HEK293 (cell line): ENCODE measurements around the gene JMJD7.

Source experiments
- CTCF ChIA-PET: fragments of 350-600 bp; formaldehyde crosslinking; extraction: SDS; loops from one replicate; lab custom pipeline; 2021; ENCODE audit warnings: antibody characterized with exemption; lab: Yijun Ruan, JAX
- POLR2A ChIA-PET: fragments of 300-600 bp; formaldehyde crosslinking; extraction: SDS; loops from one replicate; lab custom pipeline; 2020; ENCODE audit warnings: antibody characterized with exemption, inconsistent platforms; lab: Yijun Ruan, JAX
- H3K27ac ChIP-seq: fragments of 200-500 bp; sonication (Bioruptor generic); 2 replicates; pipeline ENCODE4 v1.5.1; 2014; ENCODE audit warnings: low read depth, low read length, control low read depth, inconsistent platforms; ENCODE audit errors: extremely low read depth
- H3K36me3 ChIP-seq, 2 experiments: fragments of 200-500 bp in 1 of 2; sonication (Bioruptor generic) in 1 of 2; 1 replicate in 1 of 2; 2 replicates in 1 of 2; pipeline ENCODE4 v1.5.1; 2014 to 2017; ENCODE audit warnings: inconsistent platforms in 2 of 2, low read length in 2 of 2; ENCODE audit not compliant: control insufficient read depth in 2 of 2, insufficient read depth in 1 of 2
- H3K4me1 ChIP-seq: fragments of 200-500 bp; sonication (Bioruptor generic); 2 replicates; pipeline ENCODE4 v1.5.1; 2014; ENCODE audit warnings: mild to moderate bottlenecking, low read length, inconsistent platforms; ENCODE audit not compliant: control insufficient read depth, insufficient read depth
- H3K4me3 ChIP-seq: 2 replicates; pipeline ENCODE4 v1.5.1; 2011; ENCODE audit warnings: low read depth, mild to moderate bottlenecking, control low read depth, low read length, moderate library complexity
- H3K9me3 ChIP-seq: fragments of 200-500 bp; sonication (Bioruptor generic); 2 replicates; pipeline ENCODE4 v1.5.1; 2014; ENCODE audit warnings: low read depth, low read length, inconsistent platforms; ENCODE audit not compliant: control insufficient read depth, insufficient read depth
- HOXC10 ChIP-seq: sonication (generic); formaldehyde crosslinking; IDR thresholded peaks from 2 replicates; pipeline ENCODE4 v1.8.1; 2023; ENCODE audit warnings: mild to moderate bottlenecking, missing genetic modification reagents
- MYNN ChIP-seq: fragments of 450-650 bp; formaldehyde crosslinking; IDR thresholded peaks from 2 replicates; pipeline ENCODE4 v1.5.1; 2016; ENCODE audit warnings: missing biosample characterization, missing genetic modification characterization, borderline replicate concordance
- PRDM10 ChIP-seq: fragments of 450-650 bp; formaldehyde crosslinking; IDR thresholded peaks from 2 replicates; pipeline ENCODE4 v1.5.1; 2016; ENCODE audit warnings: missing biosample characterization, missing genetic modification characterization
- PRDM6 ChIP-seq: fragments of 450-650 bp; formaldehyde crosslinking; IDR thresholded peaks from 2 replicates; pipeline ENCODE4 v1.5.1; 2017; ENCODE audit warnings: missing biosample characterization, missing genetic modification characterization
- SP7 ChIP-seq: fragments of 450-650 bp; formaldehyde crosslinking; IDR thresholded peaks from 2 replicates; pipeline ENCODE4 v1.5.1; 2016; ENCODE audit warnings: missing biosample characterization, missing genetic modification characterization
- YY1 ChIP-seq: fragments of 450-650 bp; formaldehyde crosslinking; IDR thresholded peaks from 2 replicates; pipeline ENCODE4 v1.5.1; 2018; ENCODE audit warnings: missing biosample characterization, missing genetic modification characterization
- ZBTB26 ChIP-seq: fragments of 450-650 bp; formaldehyde crosslinking; optimal IDR thresholded peaks from 2 replicates; pipeline ENCODE3; 2016; ENCODE audit warnings: missing biosample characterization, mild to moderate bottlenecking, missing genetic modification characterization
- ZBTB44 ChIP-seq: fragments of 450-650 bp; IDR thresholded peaks from 2 replicates; pipeline ENCODE4 v1.5.1; 2018; ENCODE audit warnings: missing biosample characterization, mild to moderate bottlenecking, missing genetic modification characterization
- ZBTB7A ChIP-seq: fragments of 450-650 bp; formaldehyde crosslinking; IDR thresholded peaks from 2 replicates; pipeline ENCODE4 v1.5.1; 2016; ENCODE audit warnings: low read depth, missing biosample characterization, missing genetic modification characterization
- ZNF157 ChIP-seq: fragments of 450-650 bp; formaldehyde crosslinking; IDR thresholded peaks from 2 replicates; pipeline ENCODE4 v1.5.1; 2016; ENCODE audit warnings: missing biosample characterization, missing genetic modification characterization
- ZNF280D ChIP-seq: fragments of 450-650 bp; formaldehyde crosslinking; IDR thresholded peaks from 2 replicates; pipeline ENCODE4 v1.5.1; 2016; ENCODE audit warnings: missing biosample characterization, missing genetic modification characterization
- ZNF548 ChIP-seq: fragments of 450-650 bp; formaldehyde crosslinking; IDR thresholded peaks from 2 replicates; pipeline ENCODE4 v1.5.1; 2016; ENCODE audit warnings: missing biosample characterization, missing genetic modification characterization
- ZNF76 ChIP-seq: fragments of 450-650 bp; formaldehyde crosslinking; IDR thresholded peaks from 2 replicates; pipeline ENCODE4; 2016; ENCODE audit warnings: low read depth, missing biosample characterization, missing genetic modification characterization, borderline replicate concordance
- ZNF768 ChIP-seq: fragments of 450-650 bp; formaldehyde crosslinking; IDR thresholded peaks from 2 replicates; pipeline ENCODE4 v1.5.1; 2018; ENCODE audit warnings: missing biosample characterization, mild to moderate bottlenecking, missing genetic modification characterization
- ZNF776 ChIP-seq: fragments of 450-650 bp; formaldehyde crosslinking; IDR thresholded peaks from 2 replicates; pipeline ENCODE4 v1.5.0; 2017; ENCODE audit warnings: missing biosample characterization, missing genetic modification characterization, borderline replicate concordance
- TF ChIP-seq, protein P1 (sequence below): fragments of 450-650 bp; formaldehyde crosslinking; IDR thresholded peaks from 2 replicates; pipeline ENCODE4 v1.5.1; 2017; ENCODE audit warnings: missing biosample characterization, missing genetic modification characterization
- TF ChIP-seq, protein P2 (sequence below): fragments of 450-650 bp; formaldehyde crosslinking; IDR thresholded peaks from 2 replicates; pipeline ENCODE4 v1.5.1; 2016; ENCODE audit warnings: missing biosample characterization, missing genetic modification characterization
- TF ChIP-seq, protein P3 (sequence below): fragments of 450-650 bp; formaldehyde crosslinking; IDR thresholded peaks from 2 replicates; pipeline ENCODE4 v1.5.1; 2016; ENCODE audit warnings: missing biosample characterization, missing genetic modification characterization, low read depth

The JMJD7 gene

GRCh38 chr15:41828807-41829141, 882 bp downstream of the JMJD7 start (continued):
- TF ChIP-seq, protein P1, sequence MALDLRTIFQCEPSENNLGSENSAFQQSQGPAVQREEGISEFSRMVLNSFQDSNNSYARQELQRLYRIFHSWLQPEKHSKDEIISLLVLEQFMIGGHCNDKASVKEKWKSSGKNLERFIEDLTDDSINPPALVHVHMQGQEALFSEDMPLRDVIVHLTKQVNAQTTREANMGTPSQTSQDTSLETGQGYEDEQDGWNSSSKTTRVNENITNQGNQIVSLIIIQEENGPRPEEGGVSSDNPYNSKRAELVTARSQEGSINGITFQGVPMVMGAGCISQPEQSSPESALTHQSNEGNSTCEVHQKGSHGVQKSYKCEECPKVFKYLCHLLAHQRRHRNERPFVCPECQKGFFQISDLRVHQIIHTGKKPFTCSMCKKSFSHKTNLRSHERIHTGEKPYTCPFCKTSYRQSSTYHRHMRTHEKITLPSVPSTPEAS: no peak
- TF ChIP-seq YY1 (tag by site-specific recombination) (no peak), ZNF157 (tag by site-specific recombination) (no peak), SP7 (tag by site-specific recombination) (no peak), ZNF768 (tag by site-specific recombination) (no peak), PRDM10 (no peak), ZNF548 (tag by site-specific recombination) (no peak), HOXC10 (no peak)
- TF ChIP-seq, protein P2, sequence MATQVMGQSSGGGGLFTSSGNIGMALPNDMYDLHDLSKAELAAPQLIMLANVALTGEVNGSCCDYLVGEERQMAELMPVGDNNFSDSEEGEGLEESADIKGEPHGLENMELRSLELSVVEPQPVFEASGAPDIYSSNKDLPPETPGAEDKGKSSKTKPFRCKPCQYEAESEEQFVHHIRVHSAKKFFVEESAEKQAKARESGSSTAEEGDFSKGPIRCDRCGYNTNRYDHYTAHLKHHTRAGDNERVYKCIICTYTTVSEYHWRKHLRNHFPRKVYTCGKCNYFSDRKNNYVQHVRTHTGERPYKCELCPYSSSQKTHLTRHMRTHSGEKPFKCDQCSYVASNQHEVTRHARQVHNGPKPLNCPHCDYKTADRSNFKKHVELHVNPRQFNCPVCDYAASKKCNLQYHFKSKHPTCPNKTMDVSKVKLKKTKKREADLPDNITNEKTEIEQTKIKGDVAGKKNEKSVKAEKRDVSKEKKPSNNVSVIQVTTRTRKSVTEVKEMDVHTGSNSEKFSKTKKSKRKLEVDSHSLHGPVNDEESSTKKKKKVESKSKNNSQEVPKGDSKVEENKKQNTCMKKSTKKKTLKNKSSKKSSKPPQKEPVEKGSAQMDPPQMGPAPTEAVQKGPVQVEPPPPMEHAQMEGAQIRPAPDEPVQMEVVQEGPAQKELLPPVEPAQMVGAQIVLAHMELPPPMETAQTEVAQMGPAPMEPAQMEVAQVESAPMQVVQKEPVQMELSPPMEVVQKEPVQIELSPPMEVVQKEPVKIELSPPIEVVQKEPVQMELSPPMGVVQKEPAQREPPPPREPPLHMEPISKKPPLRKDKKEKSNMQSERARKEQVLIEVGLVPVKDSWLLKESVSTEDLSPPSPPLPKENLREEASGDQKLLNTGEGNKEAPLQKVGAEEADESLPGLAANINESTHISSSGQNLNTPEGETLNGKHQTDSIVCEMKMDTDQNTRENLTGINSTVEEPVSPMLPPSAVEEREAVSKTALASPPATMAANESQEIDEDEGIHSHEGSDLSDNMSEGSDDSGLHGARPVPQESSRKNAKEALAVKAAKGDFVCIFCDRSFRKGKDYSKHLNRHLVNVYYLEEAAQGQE (tag by site-specific recombination): no peak

DNA sequence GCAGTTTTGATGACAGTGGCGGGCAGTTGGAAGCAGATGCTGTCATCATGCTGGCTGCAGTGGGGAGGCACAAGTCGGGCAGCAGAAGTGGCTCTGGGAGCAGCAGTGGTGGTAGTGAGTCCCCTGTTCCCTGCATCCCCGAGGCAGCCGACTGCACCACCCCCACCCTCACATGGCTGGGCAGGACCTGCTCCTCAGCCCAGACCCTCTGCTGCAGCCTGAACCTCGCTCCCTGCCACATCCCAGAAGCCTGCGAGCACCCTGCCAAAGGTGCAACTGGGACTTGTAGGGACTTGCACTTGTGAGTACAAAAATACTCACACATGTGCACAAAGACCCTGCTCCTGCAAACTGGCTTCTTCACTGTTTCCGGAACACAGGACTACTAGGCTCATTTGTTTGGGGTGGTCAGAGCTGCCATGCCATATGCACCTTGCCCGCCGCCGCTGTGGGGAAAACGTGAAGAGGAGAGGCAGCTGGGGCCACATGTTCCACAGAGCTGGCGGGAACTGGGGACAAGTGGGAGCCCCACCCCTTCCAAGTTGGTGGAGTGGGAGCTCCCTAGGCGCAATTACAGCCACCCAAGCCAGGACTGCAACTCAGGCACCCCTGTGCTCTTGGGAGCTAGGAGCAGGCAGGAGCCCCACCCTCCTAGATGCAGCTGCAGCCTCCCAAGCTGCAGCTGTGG, 2.2 kb downstream of the JMJD7 start:
- Histone ChIP-seq H3K4me3 (no peak overlapping the region), H3K27ac (no peak overlapping the region), H3K4me1 (no peaks in the 10 kb centered on the region), H3K9me3 (no peaks in the 10 kb centered on the region), H3K36me3 (peaks cover 0 to 2% of the 10 kb centered on the region in 2 experiments; a peak in 1 of 3 replicates)
- TF ChIP-seq ZBTB7A (tag by site-specific recombination) (no peak), PRDM6 (tag by site-specific recombination) (no peak), ZBTB26 (no peak), ZBTB44 (no peak), MYNN (tag by site-specific recombination) (no peak), ZNF76 (no peak), ZNF776 (tag by site-specific recombination) (no peak), ZNF280D (no peak)
- TF ChIP-seq, protein P3, sequence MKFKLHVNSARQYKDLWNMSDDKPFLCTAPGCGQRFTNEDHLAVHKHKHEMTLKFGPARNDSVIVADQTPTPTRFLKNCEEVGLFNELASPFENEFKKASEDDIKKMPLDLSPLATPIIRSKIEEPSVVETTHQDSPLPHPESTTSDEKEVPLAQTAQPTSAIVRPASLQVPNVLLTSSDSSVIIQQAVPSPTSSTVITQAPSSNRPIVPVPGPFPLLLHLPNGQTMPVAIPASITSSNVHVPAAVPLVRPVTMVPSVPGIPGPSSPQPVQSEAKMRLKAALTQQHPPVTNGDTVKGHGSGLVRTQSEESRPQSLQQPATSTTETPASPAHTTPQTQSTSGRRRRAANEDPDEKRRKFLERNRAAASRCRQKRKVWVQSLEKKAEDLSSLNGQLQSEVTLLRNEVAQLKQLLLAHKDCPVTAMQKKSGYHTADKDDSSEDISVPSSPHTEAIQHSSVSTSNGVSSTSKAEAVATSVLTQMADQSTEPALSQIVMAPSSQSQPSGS (tag by site-specific recombination): no peak
- ChIA-PET CTCF (no interaction called here), POLR2A (no interaction called here)
